GM21390 (cell line): ENCODE measurements around the gene CD164L2.

Source experiments
- ATAC-seq: cut with Tn5 transposase; IDR thresholded peaks from one replicate; pipeline ENCODE4 v1.9.1; 2021; ENCODE audit not compliant: unreplicated experiment

CD164L2 gene

DNA sequence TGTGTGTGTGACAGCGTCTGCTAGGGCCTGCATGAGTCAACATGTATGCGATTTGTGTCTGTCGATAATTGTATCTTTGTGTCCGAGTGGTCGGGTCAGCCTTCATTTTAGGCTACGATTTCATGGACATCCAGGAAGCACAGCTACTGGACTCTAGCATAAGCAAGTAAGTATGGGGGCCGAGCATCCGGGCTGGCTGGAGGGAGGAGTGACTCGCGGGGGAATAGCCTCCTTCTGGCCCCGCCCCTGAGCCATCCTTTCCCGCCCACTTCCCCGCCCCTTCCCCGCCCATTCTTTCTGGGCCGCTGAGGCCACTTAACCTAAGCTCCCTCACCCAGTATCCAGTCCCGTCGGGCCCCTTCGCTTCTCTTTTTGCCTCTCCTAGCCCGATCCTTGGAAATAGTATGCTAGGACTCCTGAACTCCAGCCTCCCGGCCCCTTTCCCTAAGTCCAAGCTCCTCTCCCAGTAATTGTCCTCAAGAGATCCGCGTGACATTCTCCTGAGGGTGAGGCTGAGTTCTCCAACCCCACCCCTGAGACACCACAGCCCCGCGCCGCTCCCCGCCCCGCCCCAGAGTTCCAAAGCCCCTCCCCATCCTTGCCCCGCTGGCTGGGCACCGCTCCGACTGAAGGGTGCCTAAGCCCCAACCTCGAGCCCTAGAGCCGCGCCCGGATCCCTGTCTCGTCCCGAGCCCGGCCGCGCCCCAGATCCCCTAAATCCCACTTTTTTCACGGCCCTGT is 17.6 kb downstream of the CD164L2 start:
- no peak for ATAC-seq

- no peak for ATAC-seq
These were observed 18.3 kb downstream of the CD164L2 start for GRCh38 chr1:27364696-27365371.

- no peak for ATAC-seq
These were observed 19.1 kb downstream of the CD164L2 start for GRCh38 chr1:27363766-27364695.

GRCh38 chr1:27361553-27361952 is 21.6 kb downstream of the CD164L2 start:
- no peak for ATAC-seq

GRCh38 chr1:27361044-27361402 is 22.1 kb downstream of the CD164L2 start:
- ATAC-seq = no peak

- no peak for ATAC-seq
These were observed 22.7 kb downstream of the CD164L2 start for GRCh38 chr1:27360159-27361043.

- ATAC-seq = no peak
These were observed 23.3 kb downstream of the CD164L2 start for GRCh38 chr1:27359822-27360158.

GRCh38 chr1:27358928-27359313 is 24.2 kb downstream of the CD164L2 start:
- no peak for ATAC-seq

DNA sequence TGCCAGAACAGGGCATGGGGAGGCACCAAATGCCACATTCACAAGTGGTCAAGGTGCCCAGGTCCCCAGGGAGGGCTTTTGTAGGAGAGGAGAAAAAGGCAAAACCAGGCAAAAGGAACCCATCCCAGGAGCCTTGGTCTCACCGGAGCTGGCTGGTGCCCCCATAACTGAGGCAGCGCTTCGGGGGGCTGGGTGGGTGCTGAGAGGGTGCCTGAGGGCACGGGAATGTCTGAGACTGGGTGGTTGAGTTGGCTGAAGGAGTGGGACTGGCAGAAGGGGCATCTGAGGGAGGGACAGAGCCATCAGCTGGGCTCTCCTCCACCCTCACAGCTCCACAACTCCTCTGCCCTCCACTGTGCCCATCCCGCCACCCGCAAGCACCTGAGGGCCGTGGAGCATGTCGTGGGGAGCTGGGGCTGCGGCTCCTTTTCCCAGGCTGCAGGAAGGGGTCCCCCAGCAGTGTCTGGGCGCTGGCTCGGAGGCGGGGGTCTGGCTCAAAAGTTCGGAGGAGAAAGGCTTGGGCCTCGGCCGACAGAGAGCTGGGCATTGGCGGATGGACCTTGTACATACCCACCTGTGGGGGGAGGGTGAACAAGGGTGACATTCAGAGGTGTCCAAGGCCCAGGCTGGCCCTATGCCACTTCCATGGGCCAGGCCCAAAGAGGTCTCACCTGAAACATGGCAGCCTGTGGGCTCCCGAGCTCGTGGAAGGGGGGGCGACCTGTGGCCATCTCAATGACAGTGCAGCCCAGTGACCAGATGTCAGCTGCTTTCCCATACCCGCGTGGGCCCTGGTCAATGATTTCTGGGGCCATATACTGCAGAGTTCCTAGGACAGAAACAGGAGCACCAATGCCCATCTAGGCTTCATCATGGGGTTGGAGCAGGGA is 24.9 kb downstream of the CD164L2 start:
- no peak for ATAC-seq

DNA sequence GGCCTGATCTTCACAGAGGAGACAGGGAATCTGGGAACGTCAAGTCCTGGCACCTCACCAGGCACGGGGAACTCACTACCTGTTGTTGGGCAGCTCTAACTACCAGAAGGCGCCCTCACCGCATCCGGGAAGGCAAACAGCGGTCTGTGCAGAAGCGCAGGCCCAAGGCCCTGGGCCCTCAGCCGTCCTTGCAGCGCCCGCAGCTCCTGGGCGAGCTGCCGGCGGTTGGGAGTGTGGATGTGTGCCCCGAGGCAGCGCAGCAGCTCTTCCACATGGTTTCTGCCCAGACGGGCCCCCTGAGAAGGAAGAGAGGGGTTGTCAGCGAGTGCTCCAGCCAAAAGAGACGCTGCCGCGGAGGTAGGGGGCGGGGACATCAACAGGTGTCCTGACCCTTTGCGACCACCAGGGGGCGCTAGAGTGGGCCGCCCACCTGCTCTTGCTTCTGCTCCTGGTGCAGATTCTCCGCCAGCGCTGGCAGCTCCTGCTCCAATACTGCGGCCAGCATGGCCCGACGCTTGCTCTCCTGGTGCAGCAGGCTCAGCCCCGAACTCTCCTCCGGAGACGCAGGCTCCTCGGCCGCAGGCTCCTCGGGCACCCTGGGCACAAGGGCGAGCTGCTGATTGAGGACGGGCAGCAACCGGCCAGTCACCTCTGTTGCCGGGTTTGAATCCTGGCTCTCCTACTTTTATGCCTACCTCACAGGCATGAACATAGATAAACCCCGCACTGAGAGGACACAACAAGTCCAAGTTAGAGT is 25.7 kb downstream of the CD164L2 start:
- no peak for ATAC-seq

GRCh38 chr1:27356619-27357280 is 26.4 kb downstream of the CD164L2 start:
- no peak for ATAC-seq

DNA sequence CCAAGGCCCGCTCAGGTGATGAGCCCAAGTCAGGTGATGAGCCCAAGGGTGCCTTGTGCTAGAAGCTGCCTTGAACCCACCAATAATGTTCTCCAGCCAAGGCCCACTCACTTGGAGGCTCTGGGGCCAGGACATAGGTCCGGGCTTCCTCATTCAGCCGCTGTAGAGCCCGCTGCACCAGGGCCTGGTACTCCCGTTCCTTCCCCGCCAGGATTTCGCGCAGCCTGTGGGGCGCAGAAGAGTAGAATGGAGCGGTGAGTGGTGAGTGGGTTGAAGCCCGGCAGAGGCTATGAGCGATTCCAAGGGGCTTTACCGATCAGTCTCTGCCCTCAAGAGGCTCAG is 26.9 kb downstream of the CD164L2 start:
- no peak for ATAC-seq

DNA sequence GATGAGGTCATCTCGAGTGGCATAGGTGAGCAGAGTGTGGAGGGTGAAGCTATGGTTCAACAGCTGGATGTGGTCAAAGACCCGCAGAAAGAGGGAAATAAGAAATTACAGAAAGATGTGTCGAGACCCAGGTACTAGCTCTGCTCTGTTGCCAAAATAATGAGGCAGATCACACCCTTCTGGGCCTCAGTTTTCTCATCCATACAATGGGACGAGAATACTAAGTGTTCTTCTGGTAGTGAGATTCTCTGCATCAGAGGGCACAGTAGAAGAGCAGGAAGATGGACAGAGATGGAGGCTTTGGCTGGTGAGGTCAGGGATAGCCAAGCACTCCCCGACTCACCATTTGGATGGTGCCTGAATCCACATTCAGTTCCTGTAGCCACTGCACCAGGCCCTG is 27.4 kb downstream of the CD164L2 start:
- no peak for ATAC-seq

- no peak for ATAC-seq
These were observed 29.5 kb downstream of the CD164L2 start for GRCh38 chr1:27353629-27354028.

DNA sequence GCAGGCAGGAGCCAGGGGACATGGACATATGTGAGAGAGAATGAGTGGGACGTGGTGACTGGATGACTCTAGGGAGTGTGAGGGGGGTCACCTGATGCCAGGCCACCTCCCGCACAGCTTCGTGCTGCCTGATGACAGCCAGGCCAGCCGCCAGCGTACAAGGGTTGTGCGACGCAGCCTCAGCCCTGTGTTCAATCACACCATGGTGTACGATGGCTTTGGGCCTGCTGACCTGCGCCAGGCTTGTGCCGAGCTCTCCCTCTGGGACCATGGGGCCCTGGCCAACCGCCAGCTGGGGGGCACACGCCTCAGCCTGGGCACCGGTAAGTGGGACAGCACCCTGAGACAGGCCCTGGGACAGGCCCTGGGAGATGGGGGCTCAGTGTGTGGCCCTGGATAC is 30.0 kb downstream of the CD164L2 start:
- ATAC-seq = no peak

DNA sequence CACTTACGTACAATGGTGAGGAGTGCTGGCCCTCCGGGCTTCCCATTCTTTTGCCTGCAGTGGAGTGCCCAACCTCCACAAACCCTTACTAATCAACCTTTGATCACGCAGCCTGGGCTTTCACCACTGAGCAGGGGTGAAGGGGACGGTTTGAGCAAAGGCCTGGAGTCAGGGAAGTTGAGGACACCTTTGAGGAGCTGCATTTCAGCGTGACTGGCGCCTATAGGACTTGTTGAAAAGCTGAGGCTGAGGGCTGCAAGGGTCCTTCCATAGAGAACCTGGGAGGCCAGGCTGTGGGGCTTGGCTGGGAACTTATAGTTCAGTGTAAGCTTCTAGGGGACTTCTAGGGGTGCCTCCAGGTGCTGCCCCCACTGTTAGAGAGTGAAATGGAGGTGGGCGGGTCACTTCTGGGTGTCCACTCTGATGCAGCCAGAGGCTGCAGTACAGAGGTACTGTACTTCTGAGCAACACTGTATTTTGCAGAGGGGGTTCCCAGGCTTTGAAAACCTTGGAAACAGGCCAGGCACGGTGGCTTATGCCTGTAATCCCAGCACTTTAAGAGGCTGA is 31.5 kb downstream of the CD164L2 start:
- ATAC-seq = no peak

GRCh38 chr1:27350663-27351540 is 32.2 kb downstream of the CD164L2 start:
- no peak for ATAC-seq
